ENCODE results near the gene GCN1. TPM values are rescaled to one million over a fixed set of nuclear protein-coding genes. Genes with fewer than 3 reads are reported as not detected.

The GCN1 gene
- total and polyA plus RNA-seq, 10 of the 15 experiments (the other 5 are each of a cell fraction or from before 2014, with no cell fraction given), result 10.8 to 150 (median 58.3) TPM

DNA sequence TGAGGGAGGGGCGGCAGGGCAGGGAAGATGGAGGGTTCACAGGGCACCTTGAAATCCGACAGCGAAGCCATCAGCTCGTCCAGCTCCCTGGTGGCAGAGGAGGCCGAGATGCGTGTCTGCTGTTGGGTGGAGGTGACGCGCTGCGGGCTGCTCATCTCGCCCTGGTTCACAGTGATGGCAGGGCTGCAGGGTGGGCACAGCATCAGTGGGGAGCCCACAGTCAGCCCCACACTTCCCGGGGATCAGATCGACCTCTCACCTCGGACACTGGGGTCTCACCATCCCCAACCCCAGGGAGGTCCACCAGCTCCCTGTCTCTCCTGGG lies 27.0 kb upstream of the GCN1 start:
- BruUV-seq (replicated peaks), result no TSS peak
- FAIRE-seq (no peak), DNase-seq (ENCODE audit: low read depth, low spot score) (no peak), ATAC-seq (no peak)
- Histone ChIP-seq H3K36me3 (ENCODE audit: control insufficient read depth in 2 of 2, insufficient read depth in 2 of 2, low read length in 1 of 2) (no peaks in the 10 kb centered on the region), H4K20me1 (ENCODE audit: control insufficient read depth, insufficient read depth) (no peaks in the 10 kb centered on the region), H3K4me2 (ENCODE audit: control insufficient read depth, insufficient read depth) (no peak overlapping the region), H3K27ac (ENCODE audit: control insufficient read depth, insufficient read depth) (no peak overlapping the region), H3K9ac (ENCODE audit: control insufficient read depth, insufficient read depth, low read length) (no peak overlapping the region), H3K27me3 (replicated peaks in 1 of 2; ENCODE audit: control insufficient read depth in 2 of 2, insufficient read depth in 2 of 2, low read length in 1 of 2) (no peaks in the 10 kb centered on the region), H3K4me3 (no peak overlapping the region), H3K9me3 (replicated peaks; ENCODE audit: control insufficient read depth, insufficient read depth, low read length) (no peaks in the 10 kb centered on the region), H2AFZ (ENCODE audit: control insufficient read depth, low read depth, low read length) (no peak overlapping the region), H3K79me2 (ENCODE audit: control insufficient read depth, insufficient read depth, low read length) (no peaks in the 10 kb centered on the region), H3K4me1 (ENCODE audit: control insufficient read depth, insufficient read depth, low read length) (peaks cover 18% of the 10 kb centered on the region; the same call in 1 of the 2 replicates)
- TF ChIP-seq LARP7 (IDR thresholded peaks at IDR 0.05) (no peak), CBFB (IDR thresholded peaks at IDR 0.05; ENCODE audit: low read depth) (no peak), TCF3 (IDR thresholded peaks at IDR 0.05; ENCODE audit: borderline replicate concordance, insufficient read depth, low read depth, low read length) (no peak), IRF5 (IDR thresholded peaks at IDR 0.05; ENCODE audit: borderline replicate concordance) (no peak)
- RAD21 ChIA-PET (ENCODE audit: unreplicated experiment), result interaction anchor here (0.7 to 1.2 kb wide), 2 partner anchors 44 to 65 kb away, joined by 3 to 4 read pairs; partner anchors contain the start of gene PXN
- SMC1A ChIA-PET (ENCODE audit: uncharacterized antibody, unreplicated experiment), result interaction anchor here (1.2 to 1.8 kb wide), 2 partner anchors 10 to 17 kb away, joined by 3 to 4 read pairs; no protein-coding TSS in a partner anchor
- in situ Hi-C loops (cut with MboI) (loop anchor here (10.0 kb wide), 1 partner anchor 53 kb away; no protein-coding TSS in a partner anchor), intact Hi-C loops (cut with micrococcal nuclease; ENCODE audit: unreplicated experiment) (no loop called here)
- WGBS (ENCODE audit: insufficient coverage, insufficient replicate concordance, low lambda C conversion rate, missing lambda C conversion rate), result 80% methylated on average over 13 of the region's 13 CpGs
- POLR2A ChIA-PET, result no interaction called here
- CTCF ChIA-PET, result interaction anchor here (1.1 to 1.8 kb wide), 3 partner anchors 11 to 47 kb away, joined by 3 to 4 read pairs (median 3); partner anchors contain the start of gene RPLP0

GRCh38 chr12:120220838-120221575 lies 26.5 kb upstream of the GCN1 start:
- H3K36me3 ChIP-seq (ENCODE audit: control insufficient read depth in 2 of 2, insufficient read depth in 2 of 2, low read length in 1 of 2), result no peaks in the 10 kb centered on the region
- BruUV-seq (replicated peaks), result no TSS peak
- H3K4me2 ChIP-seq (ENCODE audit: control insufficient read depth, insufficient read depth), result no peak overlapping the region
- TF ChIP-seq TCF12 (IDR thresholded peaks at IDR 0.05; ENCODE audit: low read depth, low read length), result no peak
- TF ChIP-seq SMAD5 (IDR thresholded peaks at IDR 0.05; ENCODE audit: low read depth), result no peak
- TF ChIP-seq CHD1 (IDR thresholded peaks at IDR 0.05; ENCODE audit: low read depth, low read length), result no peak
- no peak for TF ChIP-seq BHLHE40 (IDR thresholded peaks at IDR 0.05; ENCODE audit: borderline replicate concordance in 1 of 2, low read depth in 2 of 2, low read length in 1 of 2)
- no peak for TF ChIP-seq POLR2AphosphoS5 (IDR thresholded peaks at IDR 0.05; ENCODE audit: low read length)
- no peak for TF ChIP-seq RCOR1 (conservative IDR thresholded peaks at IDR 0.05; ENCODE audit: low read depth, low read length)
- TF ChIP-seq SREBF1 (IDR thresholded peaks at IDR 0.05; ENCODE audit: low read length), result no peak
- no peak for TF ChIP-seq HSF1 (IDR thresholded peaks at IDR 0.05; ENCODE audit: low read depth, low read length)
- no peak for TF ChIP-seq NBN (IDR thresholded peaks at IDR 0.05)
- TF ChIP-seq SMAD1 (IDR thresholded peaks at IDR 0.05; ENCODE audit: low read depth, partially characterized antibody), result no peak

More at GRCh38 chr12:120220838-120221575, 26.5 kb upstream of the GCN1 start:
- ChIA-PET SMC1A (ENCODE audit: uncharacterized antibody, unreplicated experiment) (interaction anchor here (1.2 to 1.8 kb wide), 2 partner anchors 11 to 16 kb away, joined by 3 to 4 read pairs; no protein-coding TSS in a partner anchor), CTCF (interaction anchor here (1.1 to 1.3 kb wide), 2 partner anchors 11 to 20 kb away, joined by 3 read pairs; partner anchors contain the start of gene RPLP0), POLR2A (no interaction called here), RAD21 (ENCODE audit: unreplicated experiment) (interaction anchor here (1.6 kb wide), 1 partner anchor 7 kb away, joined by 6 read pairs; no protein-coding TSS in a partner anchor)
- in situ Hi-C loops (cut with MboI), result loop anchor here (10.0 kb wide), 1 partner anchor 54 kb away; no protein-coding TSS in a partner anchor
- no peaks in the 10 kb centered on the region for H3K9me3 ChIP-seq (replicated peaks; ENCODE audit: control insufficient read depth, insufficient read depth, low read length)
- no peak overlapping the region for H3K27ac ChIP-seq (ENCODE audit: control insufficient read depth, insufficient read depth)
- ATAC-seq, result no peak
- H3K9ac ChIP-seq (ENCODE audit: control insufficient read depth, insufficient read depth, low read length), result no peak overlapping the region
- no peak for FAIRE-seq
- intact Hi-C loops (cut with micrococcal nuclease; ENCODE audit: unreplicated experiment), result no loop called here
- no peak overlapping the region for H2AFZ ChIP-seq (ENCODE audit: control insufficient read depth, low read depth, low read length)
- peaks cover 14% of the 10 kb centered on the region; the same call in 1 of the 2 replicates for H3K4me1 ChIP-seq (ENCODE audit: control insufficient read depth, insufficient read depth, low read length)
- no peaks in the 10 kb centered on the region for H3K79me2 ChIP-seq (ENCODE audit: control insufficient read depth, insufficient read depth, low read length)
- H3K4me3 ChIP-seq, result no peak overlapping the region
- DNase-seq (ENCODE audit: low read depth, low spot score), result no peak
- no peaks in the 10 kb centered on the region for H3K27me3 ChIP-seq (replicated peaks in 1 of 2; ENCODE audit: control insufficient read depth in 2 of 2, insufficient read depth in 2 of 2, low read length in 1 of 2)
- H4K20me1 ChIP-seq (ENCODE audit: control insufficient read depth, insufficient read depth), result no peaks in the 10 kb centered on the region
- WGBS (ENCODE audit: insufficient coverage, insufficient replicate concordance, low lambda C conversion rate, missing lambda C conversion rate), result 36% methylated on average over 10 of the region's 10 CpGs
